Stomach (tissue), 9 donors: ENCODE measurements around the gene LRRC37A2. TPM values are rescaled to one million over a fixed set of nuclear protein-coding genes. Genes with fewer than 3 reads are reported as not detected.
"Not testable (repeated sequence)": the region's sequence is repeated elsewhere in the genome, so short reads cannot be mapped to it uniquely, and the experiment has no call there.

Experiments
- DNase-seq, 2 donors: peaks; one replicate each; pipeline versions ENCODE4 v3.0.0 to v3.0.0-alpha.2; 2013 to 2019
- H3K27ac ChIP-seq, 5 donors: fragments of 200-600 bp in 4 of 5; sonication (generic) in 4 of 5; one replicate each; pipeline ENCODE4 v1.5.1; 2013 to 2019; ENCODE audit warnings: mild to moderate bottlenecking in 1 of 5, moderate library complexity in 1 of 5
- H3K27me3 ChIP-seq, 3 donors: fragments of 200-600 bp; sonication (generic); one replicate each; pipeline ENCODE4 v1.5.1; 2017 to 2019; ENCODE audit warnings: mixed run types in 1 of 3
- H3K36me3 ChIP-seq, 4 donors: fragments of 200-600 bp; sonication (generic); 1 replicate in 3 of 4; 2 replicates in 1 of 4; pipeline ENCODE4 v1.5.1; 2016 to 2019
- H3K4me1 ChIP-seq, 4 donors: fragments of 200-600 bp; sonication (generic); one replicate each; pipeline ENCODE4 v1.5.1; 2016 to 2019
- H3K4me3 ChIP-seq, 4 donors: fragments of 200-600 bp; sonication (generic) in 3 of 4; one replicate each; pipeline ENCODE4 v1.5.1; 2016 to 2019; ENCODE audit warnings: mild to moderate bottlenecking in 1 of 4
- H3K9me3 ChIP-seq, 4 donors: fragments of 200-600 bp; sonication (generic); one replicate each; pipeline ENCODE4 v1.5.1; 2016 to 2019
- whole genome bisulfite sequencing, 5 donors: extraction: QIAGEN DNeasy Blood & Tissue Kit in 3 of 5; methylation state at CpG; one replicate each; pipeline versions ENCODE4 v1.1.5 to v1.1.7; 2013 to 2018; 5-methylcytosine and 5-hydroxymethylcytosine counted together
- intact Hi-C: fragments of 100-400 bp; cut with DNase I; formaldehyde crosslinking; loops from one replicate; pipeline ENCODE4 v1.15.1; 2023; ENCODE audit warnings: low total_unique reads
- polyA plus RNA-seq, 3 donors: library from polyadenylated mRNA; stranded (reverse); fragments of 200-250 nt; gene quantifications; one replicate each; pipeline ENCODE4 v1.2.3, GENCODE V29; 2013
- total RNA-seq, 5 donors: library from RNA; depleted of rRNA; stranded (reverse); fragments of >200 nt; gene quantifications; one replicate each; pipeline versions ENCODE4 v1.1.0 to v1.2.3, GENCODE V29; 2014 to 2016
- donor health status: healthy with polysubstance abuse.
- donor health status: Bipolar disorder and iron deficiency.
- donor health status: healthy.

The LRRC37A2 gene
- total and polyA plus RNA-seq, 8 donors = 1.4 to 102 (median 6.7) TPM

DNA sequence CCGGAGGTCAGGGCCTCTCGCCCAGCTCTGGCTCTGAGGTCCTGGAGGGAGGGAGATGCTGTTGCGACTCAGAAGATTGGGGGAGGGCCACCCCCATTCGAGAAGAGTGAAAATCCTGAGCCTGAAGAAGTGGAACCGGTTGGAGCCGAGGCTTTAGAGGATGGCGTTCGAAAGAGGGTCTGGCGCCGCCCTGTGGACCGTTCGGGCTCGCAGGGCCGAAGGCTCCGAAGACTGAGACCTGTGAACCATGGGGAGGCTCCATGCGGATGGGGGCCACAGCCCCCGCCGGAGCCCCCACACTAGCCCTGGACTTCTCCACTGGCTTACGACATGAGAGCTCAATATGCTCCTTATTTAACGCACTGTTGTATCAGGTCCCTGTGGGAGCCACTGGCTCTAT is 46.9 kb downstream of the LRRC37A2 start:
- H3K27ac ChIP-seq, H3K27me3 ChIP-seq, DNase-seq, H3K36me3 ChIP-seq, intact Hi-C loops, H3K9me3 ChIP-seq, H3K4me1 ChIP-seq, H3K4me3 ChIP-seq: not testable (repeated sequence)
- no CpG with 5 or more reads among the region's 20 CpGs for WGBS, 5 donors

DNA sequence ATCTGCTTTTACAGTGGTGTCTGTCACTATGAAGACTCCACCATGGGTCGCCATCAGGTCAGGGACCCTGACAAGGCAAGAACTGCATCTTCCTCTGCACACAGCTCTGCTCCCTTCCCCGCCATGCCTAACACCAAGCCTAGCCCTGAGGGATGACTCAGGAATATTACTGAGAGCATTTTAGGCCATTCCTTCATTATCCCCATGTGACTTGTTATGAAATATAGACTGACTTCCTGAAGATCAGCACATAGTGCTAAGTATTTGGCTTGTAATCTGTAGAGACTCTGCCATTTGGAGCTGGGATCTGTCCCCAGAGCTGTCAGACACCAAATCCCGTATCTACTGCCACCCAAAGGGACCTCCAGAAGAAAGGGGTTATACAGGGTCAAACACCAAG is 47.8 kb downstream of the LRRC37A2 start:
- H3K4me3 ChIP-seq, H3K27ac ChIP-seq, H3K4me1 ChIP-seq, H3K27me3 ChIP-seq, H3K9me3 ChIP-seq, intact Hi-C loops, DNase-seq, H3K36me3 ChIP-seq: not testable (repeated sequence)
- WGBS, 5 donors = no CpG with 5 or more reads among the region's 3 CpGs

DNA sequence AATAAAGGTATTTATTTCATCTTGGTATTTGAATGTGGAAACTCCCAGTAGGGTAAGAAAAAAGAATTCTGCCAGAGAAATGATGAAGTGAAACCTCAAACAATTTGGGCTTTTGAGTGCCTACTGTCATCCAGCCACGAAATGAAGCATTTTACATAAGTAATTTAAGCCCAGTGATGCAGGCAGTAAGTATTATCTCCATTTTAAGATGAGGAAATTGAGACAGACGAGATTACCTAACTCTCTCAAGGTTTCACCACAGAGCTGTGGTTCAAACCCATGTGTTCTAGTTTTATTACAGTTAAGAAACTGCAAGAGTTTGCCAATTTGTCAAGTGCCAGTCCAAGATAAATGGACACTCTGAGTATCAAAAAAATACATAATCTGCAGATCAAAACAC is 54.0 kb downstream of the LRRC37A2 start:
- intact Hi-C loops, H3K4me1 ChIP-seq, H3K4me3 ChIP-seq: not testable (repeated sequence)

DNA sequence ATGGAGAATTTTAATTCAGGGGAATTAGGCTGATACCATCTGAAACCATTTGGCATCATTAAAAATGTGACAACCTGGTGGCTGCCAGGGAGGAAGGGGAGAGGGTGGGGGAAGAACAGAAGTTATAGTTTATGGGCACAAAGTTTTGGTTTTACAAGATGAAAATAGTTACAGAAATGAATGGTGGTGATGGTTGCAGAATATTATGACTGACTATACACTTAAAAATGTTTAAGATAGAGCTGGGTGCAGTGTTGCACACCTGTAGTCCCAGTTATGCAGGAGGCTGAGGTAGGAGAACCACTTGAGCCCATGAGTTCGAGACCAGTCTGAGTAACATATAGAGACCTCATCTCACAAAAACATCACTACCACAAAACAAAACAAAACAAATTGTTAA is 54.7 kb downstream of the LRRC37A2 start:
- H3K36me3 ChIP-seq, H3K27ac ChIP-seq, intact Hi-C loops, DNase-seq, H3K4me1 ChIP-seq, H3K4me3 ChIP-seq, H3K9me3 ChIP-seq, H3K27me3 ChIP-seq: not testable (repeated sequence)
- no CpG with 5 or more reads among the region's 1 CpG for WGBS, 5 donors

More for the DNA sequence above, 54.0 kb downstream of the LRRC37A2 start:
- WGBS, 5 donors = no CpG with 5 or more reads among the region's 2 CpGs
- not testable (repeated sequence) for H3K27me3 ChIP-seq, H3K9me3 ChIP-seq, H3K36me3 ChIP-seq, DNase-seq, H3K27ac ChIP-seq

DNA sequence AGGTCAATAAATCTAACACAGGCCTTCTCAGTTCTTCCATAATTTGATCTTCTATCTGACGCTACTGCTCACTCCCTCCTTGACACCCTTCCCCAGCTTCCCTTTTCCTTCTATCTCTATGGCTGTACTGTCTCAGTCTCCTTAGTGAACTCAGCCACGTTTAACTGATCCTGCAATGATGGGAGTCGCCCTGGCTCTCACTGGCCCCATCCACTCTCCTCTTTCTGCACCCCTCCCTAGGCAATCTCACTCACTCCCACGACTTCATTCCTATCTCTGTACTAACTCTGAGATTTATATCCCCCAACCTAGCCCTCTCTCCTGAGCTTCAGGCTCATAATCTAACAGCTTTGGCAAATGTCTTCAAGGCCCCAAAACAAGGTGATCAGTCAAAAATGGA is 59.5 kb downstream of the LRRC37A2 start:
- H3K36me3 ChIP-seq, H3K9me3 ChIP-seq, H3K27me3 ChIP-seq, H3K4me1 ChIP-seq, H3K4me3 ChIP-seq, H3K27ac ChIP-seq, DNase-seq, intact Hi-C loops: not testable (repeated sequence)
- WGBS, 5 donors = no CpG with 5 or more reads among the region's 4 CpGs

DNA sequence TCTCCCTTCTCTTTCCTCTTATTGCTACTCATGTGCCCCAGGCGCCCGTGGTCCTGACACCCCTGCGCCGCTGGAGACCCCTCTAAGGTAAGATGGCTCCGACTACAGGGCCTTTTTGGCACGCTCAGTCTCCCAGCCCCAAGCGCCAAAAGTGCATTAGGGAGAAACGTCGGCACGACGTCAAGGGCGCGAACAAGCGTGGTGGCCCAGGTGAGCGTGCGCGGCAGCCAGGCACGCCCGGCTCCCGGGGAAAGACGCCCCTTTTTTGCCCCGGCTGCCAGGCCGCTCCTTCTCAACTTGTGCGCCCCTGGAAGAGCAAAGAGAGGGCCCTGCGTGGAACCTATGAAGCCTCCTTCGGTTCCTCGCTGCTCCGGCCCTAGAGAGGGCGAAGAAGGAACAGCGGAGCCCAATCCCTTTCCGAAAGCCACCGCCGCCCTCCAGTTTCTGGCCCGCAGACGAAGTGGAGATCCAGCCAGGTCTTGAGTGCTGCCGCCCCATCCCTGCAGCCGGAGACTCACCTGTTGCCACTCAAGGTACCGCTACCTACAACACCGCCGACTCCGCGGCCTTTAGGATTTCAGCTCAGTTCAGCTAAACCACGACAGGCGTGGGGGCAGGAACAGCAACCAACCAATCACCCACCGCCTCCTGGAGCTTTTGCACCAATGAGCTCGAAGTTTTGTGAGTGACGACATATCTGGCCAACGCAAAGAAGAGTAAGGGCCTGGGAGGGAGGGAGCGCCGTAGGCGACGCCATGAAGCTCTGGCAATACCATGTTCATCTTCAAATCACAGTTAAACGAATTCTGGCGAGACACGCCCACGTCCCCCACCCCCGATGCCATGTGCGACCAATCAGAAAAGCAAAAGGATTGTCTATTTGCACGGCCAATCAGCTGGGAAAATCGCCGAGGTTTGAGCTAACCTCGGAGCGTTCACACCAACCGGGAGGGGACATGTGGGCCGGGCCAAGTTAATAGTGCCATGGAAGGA is 67.1 kb downstream of the LRRC37A2 start, which contains the start of gene ARL17A:
Gene ARL17A, minus strand, starts transcription at position 609 of the 993 bp plus-strand sequence. CDS start 3,369 bp downstream, outside the sequence.
- H3K27ac ChIP-seq = peak within 1 kb of the TSS in 4 of 5 donors; percentile 60 to 81 (median 67)
- H3K4me3 ChIP-seq = peak within 1 kb of the TSS in 2 of 4 donors; percentile 15 to 29
- DNase-seq = peak in 1 of 2 donors; percentile 83
- H3K36me3 ChIP-seq, H3K9me3 ChIP-seq, intact Hi-C loops, H3K4me1 ChIP-seq, H3K27me3 ChIP-seq: not testable (repeated sequence)
- WGBS, 5 donors = 0 to 1% (median 0%) methylated on average over 7 of the region's 65 CpGs; no CpG with 5 or more reads in 2 of the 5 donors

DNA sequence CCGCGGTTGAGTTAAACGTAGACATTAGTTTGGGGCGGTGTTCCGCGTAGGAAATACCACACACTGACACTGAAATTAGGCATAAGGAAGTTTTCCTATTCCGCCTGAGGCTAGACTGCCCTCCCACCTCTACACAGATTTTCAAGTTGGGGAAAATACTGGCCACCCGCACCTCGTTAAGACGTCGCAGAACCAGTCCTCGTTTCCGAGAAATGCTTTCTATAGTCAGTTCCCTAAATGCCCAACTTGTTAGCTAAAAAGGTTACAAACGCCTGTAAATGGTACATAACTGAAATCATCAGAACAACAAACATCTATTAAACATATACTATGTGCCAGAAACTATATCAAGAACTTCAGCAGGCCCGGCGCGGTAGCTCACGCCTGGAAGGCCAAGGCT is 67.8 kb downstream of the LRRC37A2 start:
- 7 to 30% (median 19%) methylated on average over 1 to 7 of the region's 18 CpGs; no CpG with 5 or more reads in 1 of the 5 donors for WGBS, 5 donors
- peak overlapping the region in 4 of 5 donors; percentile 60 to 81 (median 67) for H3K27ac ChIP-seq
- H3K9me3 ChIP-seq, H3K4me1 ChIP-seq, DNase-seq, H3K27me3 ChIP-seq, H3K36me3 ChIP-seq, intact Hi-C loops: not testable (repeated sequence)
- H3K4me3 ChIP-seq = peak overlapping the region in 2 of 4 donors; percentile 15 to 29

DNA sequence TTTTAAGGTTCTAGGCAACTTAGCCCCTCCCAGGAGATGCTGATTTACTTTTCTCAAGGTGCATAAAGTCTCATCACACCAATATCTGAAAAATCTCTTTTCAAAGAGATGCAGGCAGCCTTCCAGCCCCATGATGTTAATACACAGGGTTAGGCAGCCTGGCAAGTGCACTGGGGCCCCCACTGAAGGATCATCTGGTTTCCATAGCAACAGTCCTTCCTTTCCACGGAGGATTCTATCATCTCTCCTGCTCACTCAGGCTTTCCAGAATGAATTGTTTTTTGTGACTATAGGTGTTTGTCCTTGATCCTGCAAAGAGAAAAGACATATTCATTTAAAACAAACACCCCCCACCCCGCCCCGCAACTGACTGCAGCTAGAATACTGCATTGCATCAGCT is 73.2 kb downstream of the LRRC37A2 start:
- DNase-seq, H3K4me3 ChIP-seq, H3K4me1 ChIP-seq, H3K36me3 ChIP-seq, H3K27ac ChIP-seq, H3K9me3 ChIP-seq, H3K27me3 ChIP-seq, intact Hi-C loops: not testable (repeated sequence)
- no CpG with 5 or more reads among the region's 3 CpGs for WGBS, 5 donors

DNA sequence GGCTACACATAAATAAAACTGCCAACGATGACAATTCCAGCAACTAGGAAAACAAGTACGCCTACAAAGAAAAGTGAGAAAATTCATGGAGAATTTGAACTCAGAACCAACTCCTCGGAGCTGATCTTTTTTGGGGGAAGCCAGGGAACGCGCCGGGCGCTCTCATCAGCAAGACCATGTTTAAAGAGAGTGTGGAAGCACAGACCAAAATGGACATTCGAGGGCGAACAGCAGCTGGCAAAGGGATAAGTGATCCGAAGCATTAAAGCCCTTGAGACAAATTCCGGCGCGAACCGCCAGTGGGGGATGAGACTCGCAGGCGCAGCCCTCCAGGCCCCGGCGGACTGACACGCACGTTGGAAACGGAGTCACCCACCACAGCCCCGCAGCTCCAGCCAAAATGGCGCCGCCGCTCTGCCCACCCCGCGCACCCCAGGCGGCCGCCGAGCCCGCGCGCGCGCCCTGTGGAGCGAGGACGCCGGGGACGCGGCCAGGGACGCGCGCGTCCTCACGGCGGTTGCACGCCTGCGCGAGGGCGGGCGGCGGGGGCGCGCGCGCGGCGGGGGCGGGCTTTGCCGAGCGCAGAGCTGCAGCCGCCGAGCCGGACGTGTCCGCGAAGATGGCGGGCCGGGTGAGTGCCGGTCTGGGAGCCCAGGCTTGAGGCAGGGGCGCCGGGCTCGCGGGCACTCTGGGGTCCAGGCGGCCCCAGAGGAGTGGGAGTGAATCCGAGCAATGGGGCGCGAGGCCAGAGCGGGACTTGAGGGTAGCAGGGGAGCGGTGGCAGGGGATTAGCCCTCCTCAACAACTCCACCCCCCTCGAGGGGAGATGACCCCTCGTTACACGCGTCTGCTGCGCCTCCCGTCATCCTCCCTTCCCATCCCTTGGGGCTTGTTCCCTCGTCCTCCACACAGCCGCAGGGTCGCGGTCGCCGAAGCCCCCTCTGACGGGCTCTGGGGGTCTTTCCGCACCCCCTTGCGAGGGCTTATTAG is 78.2 kb downstream of the LRRC37A2 start, which contains the start of gene NSF:
Gene NSF, plus strand, starts transcription at position 513 of the 990 bp plus-strand sequence. Its CDS starts 107 bp downstream, at position 620.
- WGBS, 5 donors = no CpG with 5 or more reads among the region's 95 CpGs
- H3K9me3 ChIP-seq, H3K36me3 ChIP-seq, H3K4me3 ChIP-seq, H3K4me1 ChIP-seq, intact Hi-C loops, H3K27me3 ChIP-seq, DNase-seq, H3K27ac ChIP-seq: not testable (repeated sequence)

DNA sequence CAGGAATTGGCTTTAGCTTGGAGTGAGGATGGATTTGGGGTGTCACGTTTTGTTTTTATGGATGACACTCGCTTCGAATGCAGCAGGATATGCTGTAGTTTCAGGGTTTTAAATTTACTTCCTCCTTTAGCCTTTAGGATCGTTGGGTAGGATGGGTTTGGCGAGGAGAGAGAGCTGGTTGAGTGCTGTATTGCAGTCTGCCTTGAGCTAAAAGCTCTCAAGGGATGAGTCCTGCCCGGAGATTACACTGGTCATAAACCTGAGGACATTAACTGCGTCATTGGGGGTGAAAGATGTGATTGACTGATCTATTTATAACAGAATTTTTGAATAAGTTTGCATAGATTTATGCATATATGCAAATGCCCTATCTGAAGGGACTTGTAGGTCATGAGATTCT is 79.1 kb downstream of the LRRC37A2 start:
- DNase-seq, H3K36me3 ChIP-seq, H3K27ac ChIP-seq, H3K4me1 ChIP-seq, intact Hi-C loops, H3K27me3 ChIP-seq, H3K4me3 ChIP-seq, H3K9me3 ChIP-seq: not testable (repeated sequence)
- WGBS, 5 donors = no CpG with 5 or more reads among the region's 7 CpGs

DNA sequence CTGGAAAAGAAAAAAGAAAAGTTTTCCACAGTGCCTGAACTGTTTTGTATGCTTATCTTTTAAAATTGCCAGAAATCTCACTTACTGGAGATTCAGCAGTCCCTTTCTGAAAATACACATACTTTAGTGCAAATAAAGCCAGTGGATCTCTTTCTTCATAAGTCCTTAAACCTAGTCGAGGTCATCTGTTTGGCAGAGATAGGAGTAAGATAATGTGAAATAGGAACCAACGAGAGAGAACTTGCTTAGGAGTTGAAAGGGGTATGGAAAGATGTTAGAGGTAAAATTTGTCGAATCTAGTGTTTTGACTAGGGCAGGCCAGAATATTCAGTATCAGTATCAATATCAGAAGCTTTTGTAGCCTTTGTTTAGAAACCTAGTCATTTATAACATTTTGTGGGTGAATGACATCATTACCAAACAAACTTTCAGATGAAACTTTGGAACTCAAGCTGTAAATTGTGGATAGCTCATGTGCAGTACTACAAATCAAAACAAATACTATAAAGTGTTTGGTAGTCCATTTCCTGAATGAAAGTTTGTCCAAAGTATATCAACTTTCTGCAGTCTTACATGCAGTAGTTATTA is 86.2 kb downstream of the LRRC37A2 start:
- H3K9me3 ChIP-seq, DNase-seq, H3K27ac ChIP-seq, H3K36me3 ChIP-seq, intact Hi-C loops, H3K4me3 ChIP-seq, H3K27me3 ChIP-seq, H3K4me1 ChIP-seq: not testable (repeated sequence)
- 16 to 42% (median 23%) methylated on average over 2 to 3 of the region's 3 CpGs for WGBS, 5 donors
